ENCODE measurements around the gene USP15.
"Not testable (repeated sequence)": the region's sequence is repeated elsewhere in the genome, so short reads cannot be mapped to it uniquely, and the experiment has no call there.

USP15 gene

GRCh38 chr12:62463252-62463651 is 203.0 kb downstream of the USP15 start:
- not testable (repeated sequence) for DNase-seq

All from activated CD8-positive, alpha-beta memory T cell treated with anti-CD3 and anti-CD28 coated beads, Interleukin-2, amount 50 U/mL, for 48 hours (primary cell).